Lower lobe of right lung (tissue), 2 donors: ENCODE measurements around the gene MACROH2A1. TPM values are rescaled to one million over a fixed set of nuclear protein-coding genes. Genes with fewer than 3 reads are reported as not detected.

Source experiments
- ATAC-seq, 2 donors: fragments of 200-7000 bp; cut with Tn5 transposase; one replicate each; pipeline ENCODE4 v1.9.1; 2020 to 2022; ENCODE audit warnings: mild to moderate bottlenecking in 2 of 2, moderate library complexity in 2 of 2
- DNase-seq: peaks from one replicate; pipeline ENCODE4 v3.0.0-alpha.2; 2020
- H3K27ac ChIP-seq: fragments of 200-600 bp; one replicate; pipeline ENCODE4 v1.8.0; 2022
- H3K27me3 ChIP-seq: fragments of 200-600 bp; one replicate; pipeline ENCODE4 v1.8.0; 2022; ENCODE audit warnings: low read depth
- H3K36me3 ChIP-seq: fragments of 200-600 bp; one replicate; pipeline ENCODE4 v1.8.0; 2022; ENCODE audit warnings: mild to moderate bottlenecking
- H3K4me1 ChIP-seq: fragments of 200-600 bp; one replicate; pipeline ENCODE4 v1.8.0; 2022
- H3K4me3 ChIP-seq: fragments of 200-600 bp; one replicate; pipeline ENCODE4 v1.8.0; 2022; ENCODE audit warnings: mild to moderate bottlenecking
- H3K9me3 ChIP-seq: fragments of 200-600 bp; one replicate; pipeline ENCODE4 v1.8.0; 2022
- CTCF ChIP-seq: fragments of 200-600 bp; IDR thresholded peaks from one replicate; pipeline ENCODE4 v1.8.0; 2022; ENCODE audit warnings: antibody characterized with exemption, mild to moderate bottlenecking
- intact Hi-C: fragments of 100-400 bp; cut with DNase I; formaldehyde crosslinking; loops from one replicate; pipeline ENCODE4 v1.11.0; 2022
- total RNA-seq: library from RNA; stranded (reverse); fragmentation: NEBNext Ultra II Directional; extraction: Animal tissue kit (Norgen Biotek cat#: 25700); gene quantifications from one replicate; pipeline ENCODE4 v1.2.1, GENCODE V29; 2021
- donor health status: DM: no; HTN: yes; CAD: no; lungs with severe emphysema.

The MACROH2A1 gene
- total RNA-seq, 1 donor from 2014 or later: 258 TPM

GRCh38 chr5:135295852-135296251 lies 103.2 kb downstream of the MACROH2A1 start:
- Histone ChIP-seq H3K27me3 (no peaks in the 10 kb centered on the region), H3K4me3 (no peak overlapping the region), H3K27ac (no peak overlapping the region), H3K4me1 (no peaks in the 10 kb centered on the region), H3K9me3 (no peaks in the 10 kb centered on the region), H3K36me3 (no peaks in the 10 kb centered on the region)
- ATAC-seq: no peak
- intact Hi-C loops: no loop called here
- no peak for DNase-seq
- no peak for TF ChIP-seq CTCF

GRCh38 chr5:135294793-135295192 lies 104.2 kb downstream of the MACROH2A1 start:
- Histone ChIP-seq H3K4me3 (no peak overlapping the region), H3K27ac (no peak overlapping the region), H3K4me1 (no peaks in the 10 kb centered on the region), H3K27me3 (no peaks in the 10 kb centered on the region), H3K9me3 (no peaks in the 10 kb centered on the region), H3K36me3 (no peaks in the 10 kb centered on the region)
- ATAC-seq (no peak), DNase-seq (no peak)
- intact Hi-C loops: no loop called here
- no peak for TF ChIP-seq CTCF

- no peaks in the 10 kb centered on the region for H3K9me3 ChIP-seq
- intact Hi-C loops: no loop called here
- no peak overlapping the region for H3K4me3 ChIP-seq
- ATAC-seq (no peak), DNase-seq (no peak)
- TF ChIP-seq CTCF: no peak
- H3K27ac ChIP-seq: no peak overlapping the region
- H3K36me3 ChIP-seq: no peaks in the 10 kb centered on the region
- no peaks in the 10 kb centered on the region for H3K27me3 ChIP-seq
- no peaks in the 10 kb centered on the region for H3K4me1 ChIP-seq
Measured at GRCh38 chr5:135289651-135290050, 109.4 kb downstream of the MACROH2A1 start.

- Histone ChIP-seq H3K4me3 (no peak overlapping the region), H3K36me3 (no peaks in the 10 kb centered on the region), H3K27ac (no peak overlapping the region), H3K9me3 (no peaks in the 10 kb centered on the region), H3K27me3 (no peaks in the 10 kb centered on the region), H3K4me1 (no peaks in the 10 kb centered on the region)
- DNase-seq: no peak
- ATAC-seq: no peak
- intact Hi-C loops: no loop called here
- no peak for TF ChIP-seq CTCF
Measured at GRCh38 chr5:135287551-135287950, 111.5 kb downstream of the MACROH2A1 start.

Other genes with a start within 250 kb of the MACROH2A1 start
- not detected for gene DCANP1, start 48.1 kb upstream of the MACROH2A1 start, total RNA-seq
- 0.30 TPM for gene TIFAB, start 53.1 kb upstream of the MACROH2A1 start, total RNA-seq
- gene NEUROG1, start 136.7 kb upstream of the MACROH2A1 start, total RNA-seq: not detected
- gene CXCL14, start 179.8 kb upstream of the MACROH2A1 start, total RNA-seq: 42.4 TPM